IMR-90 (cell line): ENCODE data around the gene KLF11. TPM values are rescaled to one million over a fixed set of nuclear protein-coding genes. Genes with fewer than 3 reads are reported as not detected.
A peak's percentile ranks its signal among the peaks of the same experiment; 100 is the strongest.

Experiments used
- ATAC-seq: fragments of 200-7000 bp; cut with Tn5 transposase; 2 replicates; pipeline ENCODE4 v1.9.1; 2020; ENCODE audit warnings: low read depth, mild to moderate bottlenecking, moderate library complexity
- BruUV-seq: library from RNA; stranded (reverse); fragments of 400-500 nt; replicated peaks from 2 replicates; lab custom pipeline; 2021; lab: Mats Ljungman, UMichigan
- CTCF ChIA-PET: fragments of 300-600 bp; formaldehyde crosslinking; extraction: SDS; loops from one replicate; lab custom pipeline; 2021; ENCODE audit warnings: antibody characterized with exemption; lab: Yijun Ruan, JAX
- POLR2A ChIA-PET: fragments of 300-600 bp; sonication (Branson Sonifier 250); formaldehyde crosslinking; loops from one replicate; lab custom pipeline; 2022; ENCODE audit warnings: antibody characterized with exemption; ENCODE audit not compliant: unreplicated experiment; lab: Charles Lee
- DNase-seq: peaks from one replicate; pipeline ENCODE4 v3.0.0; 2013
- H2AFZ ChIP-seq: replicated peaks from 2 replicates; pipeline ENCODE3; 2013; ENCODE audit warnings: low read length, mild to moderate bottlenecking; ENCODE audit not compliant: poor library complexity
- H2AK5ac ChIP-seq: 2 replicates; pipeline ENCODE4 v1.6.1; 2013; ENCODE audit warnings: low read depth, low read length, inconsistent platforms
- H2AK9ac ChIP-seq: replicated peaks from 2 replicates; pipeline ENCODE3; 2013; ENCODE audit warnings: mild to moderate bottlenecking, low read depth, low read length, moderate library complexity; ENCODE audit not compliant: poor library complexity
- H2BK120ac ChIP-seq: 2 replicates; pipeline ENCODE4 v1.6.1; 2013; ENCODE audit warnings: low read depth, low read length, inconsistent platforms
- H2BK15ac ChIP-seq: 3 replicates; pipeline ENCODE4 v1.6.1; 2013; ENCODE audit warnings: low read depth, low read length, inconsistent platforms
- H2BK20ac ChIP-seq: 2 replicates; pipeline ENCODE4 v1.6.1; 2013; ENCODE audit warnings: low read depth, mild to moderate bottlenecking, inconsistent platforms, low read length, moderate library complexity
- H2BK5ac ChIP-seq: 2 replicates; pipeline ENCODE4 v1.6.1; 2013; ENCODE audit warnings: mild to moderate bottlenecking, low read depth, low read length, inconsistent platforms; ENCODE audit not compliant: poor library complexity, severe bottlenecking
- H3K14ac ChIP-seq: replicated peaks from 2 replicates; pipeline ENCODE4 v1.6.1; 2013; ENCODE audit warnings: low read depth, low read length, inconsistent platforms
- H3K18ac ChIP-seq: 2 replicates; pipeline ENCODE4 v1.6.1; 2013; ENCODE audit warnings: low read depth, low read length, control low read depth
- H3K23ac ChIP-seq: 2 replicates; pipeline ENCODE4 v1.6.1; 2013; ENCODE audit warnings: low read depth, low read length, inconsistent platforms
- H3K27ac ChIP-seq: 2 replicates; pipeline ENCODE4 v1.5.1; 2013; ENCODE audit warnings: mild to moderate bottlenecking, control low read depth, low read length; ENCODE audit not compliant: insufficient read depth
- H3K27me3 ChIP-seq: 2 replicates; pipeline ENCODE4 v1.6.1; 2013; ENCODE audit warnings: low read length; ENCODE audit not compliant: control insufficient read depth, insufficient read depth
- H3K36me3 ChIP-seq: 2 replicates; pipeline ENCODE4 v1.6.1; 2013; ENCODE audit warnings: low read length, mixed read lengths; ENCODE audit not compliant: control insufficient read depth, insufficient read depth
- H3K4ac ChIP-seq: 2 replicates; pipeline ENCODE4 v1.6.1; 2013; ENCODE audit warnings: low read depth, low read length, inconsistent platforms
- H3K4me1 ChIP-seq: 2 replicates; pipeline ENCODE4 v1.6.1; 2013; ENCODE audit warnings: low read length, mixed read lengths; ENCODE audit not compliant: control insufficient read depth, insufficient read depth
- H3K4me2 ChIP-seq: 2 replicates; pipeline ENCODE4 v1.6.1; 2013; ENCODE audit warnings: low read depth, mild to moderate bottlenecking, control low read depth, low read length, moderate library complexity
- H3K4me3 ChIP-seq: 2 replicates; pipeline ENCODE4 v1.5.1; 2013; ENCODE audit warnings: low read depth, mild to moderate bottlenecking, control low read depth, low read length, moderate library complexity; ENCODE audit not compliant: insufficient read depth
- H3K56ac ChIP-seq: 2 replicates; pipeline ENCODE4 v1.6.1; 2013; ENCODE audit warnings: low read length, inconsistent platforms; ENCODE audit not compliant: insufficient read depth; ENCODE audit errors: extremely low read depth
- H3K79me1 ChIP-seq, 2 experiments: 2 replicates each; pipeline ENCODE4 v1.6.1; 2013; ENCODE audit warnings: low read length in 2 of 2, inconsistent platforms in 1 of 2, low read depth in 1 of 2
- H3K9ac ChIP-seq: 2 replicates; pipeline ENCODE4 v1.6.1; 2013; ENCODE audit warnings: low read depth, low read length, control low read depth
- H3K9me1 ChIP-seq: 2 replicates; pipeline ENCODE4 v1.6.1; 2013; ENCODE audit warnings: low read length, inconsistent platforms; ENCODE audit not compliant: insufficient read depth
- H3K9me3 ChIP-seq: 2 replicates; pipeline ENCODE4 v1.6.1; 2013; ENCODE audit warnings: low read length; ENCODE audit not compliant: control insufficient read depth, insufficient read depth
- H4K20me1 ChIP-seq: 2 replicates; pipeline ENCODE4 v1.6.1; 2013; ENCODE audit warnings: low read length, inconsistent platforms; ENCODE audit not compliant: insufficient read depth
- H4K5ac ChIP-seq: 2 replicates; pipeline ENCODE4 v1.6.1; 2013; ENCODE audit warnings: mild to moderate bottlenecking, low read depth, low read length, control low read depth
- H4K8ac ChIP-seq, 2 experiments: 2 replicates each; pipeline ENCODE4 v1.6.1; 2013; ENCODE audit warnings: low read depth in 2 of 2, low read length in 2 of 2, control low read depth in 1 of 2, inconsistent platforms in 1 of 2
- H4K91ac ChIP-seq: 2 replicates; pipeline ENCODE4 v1.6.1; 2013; ENCODE audit warnings: low read depth, low read length, inconsistent platforms; ENCODE audit not compliant: insufficient read depth
- BHLHE40 ChIP-seq: fragments of 150-350 bp; IDR thresholded peaks from 2 replicates; pipeline ENCODE4 v1.6.1; 2016; ENCODE audit warnings: mild to moderate bottlenecking, low read depth, low read length
- CEBPB ChIP-seq: IDR thresholded peaks from 2 replicates; pipeline ENCODE4 v1.6.1; 2012; ENCODE audit warnings: low read depth, low read length, improper control_type of control experiment
- CHD1 ChIP-seq: IDR thresholded peaks from 2 replicates; pipeline ENCODE4 v1.6.1; 2012; ENCODE audit warnings: low read depth, low read length, improper control_type of control experiment
- CTCF ChIP-seq: conservative IDR thresholded peaks from 2 replicates; pipeline ENCODE4 v1.5.1; 2012; ENCODE audit warnings: mild to moderate bottlenecking, low read depth, low read length, improper control_type of control experiment
- ELK1 ChIP-seq: fragments of 150-350 bp; IDR thresholded peaks from 2 replicates; pipeline ENCODE4 v1.6.1; 2016; ENCODE audit warnings: low read depth, mild to moderate bottlenecking, low read length, moderate library complexity, borderline replicate concordance
- FOS ChIP-seq: fragments of 150-350 bp; IDR thresholded peaks from 2 replicates; pipeline ENCODE4 v1.6.1; 2016; ENCODE audit warnings: low read depth, low read length
- MAFK ChIP-seq: IDR thresholded peaks from 2 replicates; pipeline ENCODE4 v1.6.1; 2012; ENCODE audit warnings: low read depth, low read length, improper control_type of control experiment
- MAZ ChIP-seq: IDR thresholded peaks from 2 replicates; pipeline ENCODE4 v1.6.1; 2012; ENCODE audit warnings: low read depth, mild to moderate bottlenecking, low read length, improper control_type of control experiment, moderate library complexity, borderline replicate concordance
- MXI1 ChIP-seq: IDR thresholded peaks from 2 replicates; pipeline ENCODE4 v1.6.1; 2012; ENCODE audit warnings: low read depth, mild to moderate bottlenecking, low read length, moderate library complexity, borderline replicate concordance
- NFE2L2 ChIP-seq: fragments of 150-350 bp; IDR thresholded peaks from 2 replicates; pipeline ENCODE4 v1.6.1; 2016; ENCODE audit warnings: low read depth, mild to moderate bottlenecking, low read length
- POLR2A ChIP-seq: IDR thresholded peaks from 2 replicates; pipeline ENCODE4 v1.6.1; 2012; ENCODE audit warnings: mild to moderate bottlenecking, low read depth, low read length
- RAD21 ChIP-seq: IDR thresholded peaks from 2 replicates; pipeline ENCODE4 v1.6.1; 2012; ENCODE audit warnings: low read length, improper control_type of control experiment
- RCOR1 ChIP-seq: IDR thresholded peaks from 2 replicates; pipeline ENCODE4 v1.6.1; 2012; ENCODE audit warnings: mild to moderate bottlenecking, low read length, improper control_type of control experiment; ENCODE audit not compliant: insufficient replicate concordance
- RFX5 ChIP-seq: IDR thresholded peaks from 2 replicates; pipeline ENCODE4 v1.8.0; 2012; ENCODE audit warnings: low read depth, mild to moderate bottlenecking, low read length, moderate library complexity
- SMC3 ChIP-seq: fragments of 150-350 bp; IDR thresholded peaks from 2 replicates; pipeline ENCODE4 v1.6.1; 2016; ENCODE audit warnings: low read depth, mild to moderate bottlenecking, antibody characterized with exemption, low read length, moderate library complexity
- USF2 ChIP-seq: fragments of 150-350 bp; IDR thresholded peaks from 2 replicates; pipeline ENCODE4 v1.6.1; 2017; ENCODE audit warnings: mild to moderate bottlenecking, antibody characterized with exemption, low read length, low read depth
- dilution Hi-C: fragments of 300-500 bp; cut with HindIII; formaldehyde crosslinking; loops from one replicate; pipeline ENCODE4 v1.14.3; 2018; ENCODE audit warnings: low sequenced_read_pairs; ENCODE audit not compliant: unreplicated experiment
- in situ Hi-C: fragments of 300-500 bp; cut with MboI; formaldehyde crosslinking; loops from 3 replicates; pipeline ENCODE4 v1.14.3; 2019; ENCODE audit warnings: low sequenced_read_pairs, inconsistent platforms, mixed read lengths
- intact Hi-C: fragments of 100-400 bp; cut with micrococcal nuclease; formaldehyde crosslinking; loops from 2 replicates; pipeline ENCODE4 v1.10.0; 2022
- polyA plus RNA-seq, 3 experiments: library from polyadenylated mRNA; depleted of rRNA; stranded (reverse); fragments of >200 nt; gene quantifications; 2 replicates each; pipeline ENCODE4 v1.2.3, GENCODE V29; 2012; ENCODE audit warnings: low replicate concordance in 1 of 3
- total RNA-seq: library from RNA; depleted of rRNA; stranded (reverse); fragments of >200 nt; gene quantifications from 2 replicates; pipeline ENCODE4 v1.2.3, GENCODE V29; 2012

Gene KLF11
- total and polyA plus RNA-seq, 2 of the 4 experiments (the other 2 are of a cell fraction): 2.0 to 2.4 TPM

- H2BK20ac ChIP-seq: 0 out of 2 replicates have a peak overlapping the region, but pooled peaks have one; percentile 15
- H3K9me3 ChIP-seq: no peaks in the 10 kb centered on the region
- no TSS peak for BruUV-seq
- no peak overlapping the region for H3K4me2 ChIP-seq
- H2AK5ac ChIP-seq: no peak overlapping the region
- H2AFZ ChIP-seq: peak overlapping the region; percentile 37
- dilution Hi-C loops (no loop called here), intact Hi-C loops (no loop called here), in situ Hi-C loops (no loop called here)
- POLR2A ChIA-PET: no interaction called here
- H3K4me1 ChIP-seq: peaks cover 9% of the 10 kb centered on the region; the same call in 1 of the 2 replicates
- no peaks in the 10 kb centered on the region for H4K20me1 ChIP-seq
- H3K4me3 ChIP-seq: no peak overlapping the region
- H3K9ac ChIP-seq: no peak overlapping the region
- H4K91ac ChIP-seq: 0 out of 2 replicates have a peak overlapping the region, but pooled peaks have one; percentile 28
- H2BK120ac ChIP-seq: no peak overlapping the region
- no peak overlapping the region for H3K14ac ChIP-seq
- H2BK15ac ChIP-seq: no peak overlapping the region
- H3K36me3 ChIP-seq: no peaks in the 10 kb centered on the region
- no peaks in the 10 kb centered on the region for H3K27me3 ChIP-seq
- peak overlapping the region; percentile 33; the same call in 1 of the 2 replicates for H3K4ac ChIP-seq
- H2BK5ac ChIP-seq: no peak overlapping the region
- ATAC-seq: no peak
- DNase-seq: peak; percentile 21
- H3K79me1 ChIP-seq: no peaks in the 10 kb centered on the region
- H3K9me1 ChIP-seq: peaks cover 7% of the 10 kb centered on the region; the same call in 1 of the 2 replicates
- no peak overlapping the region for H3K18ac ChIP-seq
- H2AK9ac ChIP-seq: peak overlapping the region; percentile 45
- H3K23ac ChIP-seq: no peak overlapping the region
- H4K8ac ChIP-seq: no peak overlapping the region
- TF ChIP-seq SMC3 (no peak), RCOR1 (no peak), FOS (no peak), CEBPB (no peak), BHLHE40 (no peak), POLR2A (no peak), RFX5 (no peak), MXI1 (no peak), RAD21 (no peak), USF2 (no peak), MAFK (no peak), MAZ (no peak), CHD1 (no peak), ELK1 (no peak), CTCF (no peak), NFE2L2 (no peak)
- H3K27ac ChIP-seq: no peak overlapping the region
- no peak overlapping the region for H3K56ac ChIP-seq
- H4K5ac ChIP-seq: no peak overlapping the region
- CTCF ChIA-PET: interaction anchor here (0.7 kb wide), 1 partner anchor 54 kb away, joined by 3 read pairs; no protein-coding TSS in a partner anchor
Observed at GRCh38 chr2:10038716-10039115, 4.6 kb upstream of the KLF11 start.
